ENCODE data around the gene ZNF407. TPM values are rescaled to one million over a fixed set of nuclear protein-coding genes. Genes with fewer than 3 reads are reported as not detected.

The ZNF407 gene
- total RNA-seq, 1 donor from 2014 or later = 14.3 TPM

- DNase-seq (ENCODE audit: extremely low read depth, low read depth, low spot score) = no peak
Observed at GRCh38 chr18:74715865-74716712, 118.4 kb downstream of the ZNF407 start.

DNA sequence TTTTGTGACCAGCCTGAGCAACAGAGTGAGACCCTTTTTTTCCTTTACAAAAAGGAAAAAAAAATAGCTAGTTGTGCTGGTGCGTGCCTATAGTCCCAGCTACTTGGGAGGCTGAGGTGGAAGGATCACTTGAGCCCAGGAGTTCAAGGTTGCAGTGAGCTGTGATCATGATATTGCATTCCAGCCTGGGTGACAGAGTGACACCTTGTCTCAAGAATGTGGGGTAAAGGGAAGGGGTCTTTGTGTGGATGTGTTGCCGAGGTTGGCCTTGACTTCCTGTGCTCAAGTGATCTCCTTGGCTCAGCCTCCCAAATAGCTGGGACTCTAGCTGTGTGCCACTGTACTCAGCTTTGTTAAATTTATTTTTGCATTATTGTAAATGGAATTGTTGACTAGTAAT lies 120.6 kb downstream of the ZNF407 start:
- no peak for DNase-seq (ENCODE audit: extremely low read depth, low read depth, low spot score)

DNA sequence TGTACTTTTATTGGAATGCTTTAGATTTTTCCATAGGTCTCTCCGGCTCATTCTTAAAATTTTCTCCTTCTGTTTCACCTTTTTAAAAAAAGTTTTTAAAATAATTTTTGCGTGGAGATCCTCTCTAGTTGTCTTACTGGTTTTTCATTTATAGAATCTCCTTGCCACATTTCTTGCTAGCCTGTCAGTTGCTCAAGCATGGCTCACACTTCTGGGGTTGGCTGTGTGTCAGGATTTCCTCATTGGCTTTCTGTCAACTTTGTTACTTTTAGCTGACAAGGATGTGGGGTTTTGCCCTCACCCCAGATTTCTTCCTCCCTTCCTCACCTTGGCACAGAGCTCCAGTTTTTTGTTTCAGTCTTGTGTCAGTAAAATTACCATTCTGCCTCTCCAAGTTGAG lies 124.6 kb downstream of the ZNF407 start:
- no peak for DNase-seq (ENCODE audit: extremely low read depth, low read depth, low spot score)

DNA sequence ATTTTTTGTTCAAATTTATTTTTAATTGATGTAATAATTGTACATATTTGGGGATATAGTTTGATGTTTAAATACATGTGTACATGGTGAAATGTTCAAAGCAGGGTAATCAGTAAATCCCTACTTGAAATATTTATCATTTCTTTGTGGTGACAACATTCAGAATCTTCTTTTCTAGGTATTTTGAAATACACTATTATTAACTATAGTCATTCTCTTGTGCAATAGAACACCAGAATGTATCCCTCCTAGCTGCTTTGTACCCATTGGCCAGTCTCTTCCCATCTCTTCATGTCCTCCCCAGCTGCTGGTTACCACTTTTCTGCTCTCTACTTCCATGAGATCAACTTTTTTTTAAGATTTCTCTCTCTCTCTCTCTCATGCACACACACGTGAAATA lies 126.5 kb downstream of the ZNF407 start:
- no peak for DNase-seq (ENCODE audit: extremely low read depth, low read depth, low spot score)

- no peak for DNase-seq (ENCODE audit: extremely low read depth, low read depth, low spot score)
Observed at GRCh38 chr18:74725690-74726089, 128.0 kb downstream of the ZNF407 start.

DNA sequence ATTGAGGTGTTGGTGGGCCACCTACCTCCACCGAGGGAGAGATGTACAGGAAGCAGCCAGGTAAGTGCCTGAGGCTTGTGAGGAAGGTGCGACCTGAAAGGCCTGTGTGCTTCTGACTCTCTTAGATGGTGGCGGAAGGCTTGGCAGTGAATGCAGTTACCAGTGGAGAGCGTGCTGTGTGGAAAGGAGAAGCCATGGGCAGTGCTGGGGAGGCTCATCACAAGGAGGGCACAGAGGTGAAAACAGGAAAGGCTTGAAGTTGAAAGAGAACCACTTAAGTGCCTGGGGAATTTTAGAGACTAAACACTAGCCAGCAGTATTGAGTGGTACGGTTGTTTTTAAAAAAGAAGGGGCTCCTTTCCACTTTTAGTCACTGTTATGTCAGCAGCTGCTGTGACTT lies 130.9 kb downstream of the ZNF407 start:
- DNase-seq (ENCODE audit: extremely low read depth, low read depth, low spot score) = no peak

DNA sequence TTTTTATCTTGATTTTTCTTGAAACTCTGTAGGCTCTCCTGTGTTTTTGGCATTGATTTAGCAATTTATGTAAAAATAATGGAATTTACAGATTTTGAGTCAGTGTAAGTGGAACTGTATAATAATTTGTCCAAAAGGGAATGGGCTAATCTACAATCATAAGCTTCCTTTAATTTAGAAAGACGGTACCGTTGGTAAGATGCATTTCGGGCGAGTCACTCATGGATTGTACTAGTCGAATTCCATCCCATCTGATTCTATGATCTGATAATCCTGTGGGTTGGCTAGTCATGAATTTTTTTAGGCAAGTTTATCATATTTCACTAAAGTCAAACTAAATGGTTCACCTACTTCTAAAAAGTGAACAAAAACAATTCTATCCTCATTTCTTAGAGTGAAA lies 133.4 kb downstream of the ZNF407 start:
- no peak for DNase-seq (ENCODE audit: extremely low read depth, low read depth, low spot score)

DNA sequence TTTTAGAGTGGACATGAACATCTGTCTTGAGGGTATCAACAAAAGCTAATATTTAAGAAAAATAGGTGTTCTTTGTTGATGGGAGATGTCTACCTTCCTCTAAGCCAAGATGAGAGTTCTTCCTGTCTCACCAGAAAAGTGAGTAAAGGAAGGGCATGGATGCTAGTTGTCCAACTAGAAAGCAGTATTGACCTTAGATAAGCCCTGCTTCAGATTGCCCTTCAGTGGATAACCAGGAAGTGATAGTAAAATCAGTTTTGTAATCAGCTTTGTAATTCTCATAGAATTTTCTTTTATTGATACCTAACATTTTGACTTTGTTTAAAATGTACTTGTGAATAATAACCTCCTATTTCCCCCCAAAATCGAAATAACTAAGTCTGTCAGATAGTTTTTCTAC lies 134.7 kb downstream of the ZNF407 start:
- no peak for DNase-seq (ENCODE audit: extremely low read depth, low read depth, low spot score)

DNA sequence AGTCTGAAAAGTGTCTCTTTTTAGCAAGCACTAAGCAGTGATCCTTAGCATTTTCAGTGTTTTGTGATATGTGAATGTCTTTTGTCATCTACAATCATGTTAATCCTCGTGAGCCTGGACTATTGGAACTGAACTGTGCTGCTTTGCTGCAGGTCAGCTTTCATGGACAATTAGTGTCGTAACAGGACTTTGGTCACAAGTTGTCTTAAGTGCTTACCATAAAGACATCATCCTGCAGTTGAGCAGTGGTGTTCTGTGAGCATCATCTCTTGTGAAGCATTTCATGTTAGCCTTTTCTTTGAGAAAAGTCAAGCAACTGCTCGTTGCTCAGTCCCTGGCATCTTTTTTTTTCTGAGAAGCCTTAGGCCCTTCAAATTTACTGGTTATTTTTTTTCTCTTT lies 135.9 kb downstream of the ZNF407 start:
- DNase-seq (ENCODE audit: extremely low read depth, low read depth, low spot score) = no peak

GRCh38 chr18:74734013-74734444 lies 136.4 kb downstream of the ZNF407 start:
- no peak for DNase-seq (ENCODE audit: extremely low read depth, low read depth, low spot score)

DNA sequence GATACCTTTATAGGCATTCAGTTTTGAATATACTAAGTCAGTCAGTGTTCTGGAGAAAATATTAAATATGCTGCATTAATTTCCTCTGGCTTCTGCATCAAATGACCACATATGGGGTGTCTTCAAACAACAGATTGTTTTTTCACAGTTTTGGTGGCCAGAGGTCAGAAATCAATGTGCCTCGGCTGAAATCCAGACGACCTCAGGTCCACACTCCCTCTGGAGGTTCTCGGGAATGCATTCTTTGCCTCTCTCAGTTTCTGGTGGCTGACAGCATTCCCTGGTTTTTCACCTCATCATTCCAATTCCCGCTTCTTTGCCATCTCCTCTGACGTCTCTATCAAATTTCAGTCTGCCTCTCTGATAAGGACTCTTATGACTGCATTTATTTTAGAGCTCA lies 142.3 kb downstream of the ZNF407 start:
- DNase-seq (ENCODE audit: extremely low read depth, low read depth, low spot score) = no peak

DNA sequence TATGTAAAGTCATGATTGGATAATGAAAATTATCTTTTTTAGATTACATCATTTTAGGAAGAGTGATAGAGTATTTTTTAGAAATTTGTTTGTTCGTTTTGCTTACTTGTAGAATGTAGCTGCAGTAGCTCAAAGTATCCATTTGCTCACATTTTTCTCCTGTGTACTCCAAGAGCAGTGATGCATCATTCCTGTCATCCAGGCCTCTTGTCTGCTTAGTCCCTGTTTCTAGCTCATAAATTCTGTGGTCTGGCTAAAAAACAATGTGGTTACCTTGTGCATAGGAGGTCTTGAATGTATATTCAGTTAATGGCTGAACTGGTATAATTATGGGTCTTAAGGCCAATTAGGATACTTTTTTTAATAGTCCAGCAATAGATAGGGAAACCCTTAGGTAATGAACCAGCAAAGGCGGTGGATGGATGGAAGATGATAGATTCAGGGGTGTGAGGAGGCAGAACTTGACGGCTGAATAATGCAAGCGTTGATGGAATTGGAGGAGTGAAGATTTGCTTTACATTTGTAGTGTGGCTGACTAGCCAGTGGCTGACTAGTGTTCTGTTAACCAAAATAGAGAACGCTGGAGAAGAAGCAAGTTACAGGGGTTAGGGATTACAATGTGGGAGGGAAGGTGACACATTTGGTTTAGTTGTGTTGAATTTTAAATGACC lies 145.0 kb downstream of the ZNF407 start:
- no peak for DNase-seq (ENCODE audit: extremely low read depth, low read depth, low spot score)

- no peak for DNase-seq (ENCODE audit: extremely low read depth, low read depth, low spot score)
Observed at GRCh38 chr18:74745633-74746403, 148.1 kb downstream of the ZNF407 start.

GRCh38 chr18:74748809-74749208 lies 151.1 kb downstream of the ZNF407 start:
- no peak for DNase-seq (ENCODE audit: extremely low read depth, low read depth, low spot score)

DNA sequence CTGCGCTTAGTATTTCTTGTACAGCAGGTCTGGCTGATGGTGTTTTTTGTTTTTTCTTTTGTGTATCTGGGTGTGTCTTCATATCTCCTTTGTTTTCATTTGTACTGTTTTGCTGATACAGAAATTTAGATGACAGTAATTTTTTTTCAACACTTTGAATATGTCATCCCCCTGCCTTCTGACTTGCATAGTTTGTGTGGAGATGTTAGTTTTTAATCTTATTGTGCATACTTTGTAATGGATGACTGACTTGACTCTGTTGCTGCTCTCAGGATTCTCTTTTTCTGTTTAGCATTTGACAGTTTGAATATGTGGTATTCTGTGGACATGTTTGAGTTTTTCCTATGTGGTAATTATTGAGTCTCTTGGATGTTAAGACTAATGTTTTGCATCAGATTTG lies 161.3 kb downstream of the ZNF407 start:
- DNase-seq (ENCODE audit: extremely low read depth, low read depth, low spot score) = no peak

GRCh38 chr18:74760026-74760425 lies 162.4 kb downstream of the ZNF407 start:
- DNase-seq (ENCODE audit: extremely low read depth, low read depth, low spot score) = no peak

DNA sequence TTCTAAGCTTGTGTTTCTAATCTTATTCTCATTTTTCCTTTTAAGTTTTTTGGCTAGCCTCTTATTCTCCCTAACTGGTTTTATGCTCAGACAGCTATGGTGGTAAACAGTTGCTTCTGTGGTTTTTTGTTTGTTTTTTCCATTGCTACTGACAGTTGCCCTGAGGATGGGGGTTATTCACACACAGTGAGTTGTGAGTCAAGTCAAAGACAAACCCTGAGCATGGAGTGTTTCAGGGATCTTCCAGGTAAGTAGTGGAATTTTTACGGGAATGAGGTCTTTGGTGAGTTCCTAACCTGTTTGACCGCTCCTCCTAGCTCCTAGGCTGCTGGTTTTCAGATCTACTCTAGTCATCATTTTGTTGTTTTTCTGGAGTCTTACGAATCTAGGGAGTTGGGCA lies 162.8 kb downstream of the ZNF407 start:
- no peak for DNase-seq (ENCODE audit: extremely low read depth, low read depth, low spot score)

DNA sequence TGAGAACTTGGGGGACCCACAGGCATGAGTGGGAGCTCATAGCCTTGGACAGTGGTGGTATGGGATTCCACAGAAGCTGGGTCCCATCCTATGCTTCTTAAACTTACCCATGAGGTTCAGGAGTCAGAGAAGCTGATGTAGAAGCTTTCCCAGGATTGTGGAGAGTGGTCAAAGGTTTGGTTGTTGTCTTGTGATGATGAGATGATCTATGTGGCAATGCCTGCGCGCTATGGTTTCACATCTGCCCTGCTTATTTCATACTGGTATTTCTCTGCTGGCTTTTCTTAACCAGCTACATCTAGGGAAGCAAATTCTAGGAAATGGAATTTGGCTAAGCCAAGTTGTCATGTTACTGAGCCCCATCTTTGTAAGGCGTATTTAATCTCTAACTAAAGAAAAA lies 168.6 kb downstream of the ZNF407 start:
- DNase-seq (ENCODE audit: extremely low read depth, low read depth, low spot score) = no peak

DNA sequence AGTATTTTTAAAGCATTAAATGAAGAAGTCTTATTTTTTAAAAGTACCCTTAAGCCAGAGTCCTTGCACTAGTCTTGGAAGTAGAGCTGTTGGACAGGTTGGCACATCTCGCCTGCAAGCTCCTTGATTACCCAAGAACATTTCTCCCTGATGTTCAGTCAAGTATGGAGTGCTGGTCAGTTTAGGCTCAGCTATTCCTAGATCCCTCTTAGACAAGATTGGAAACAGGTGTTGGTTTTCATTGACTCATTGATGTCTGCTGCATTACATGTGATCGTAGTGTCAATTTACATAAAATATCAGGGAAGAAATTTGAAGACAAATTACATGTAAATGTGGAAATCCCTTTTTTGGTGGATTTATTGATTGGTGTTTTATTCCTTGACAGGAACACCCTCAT lies 170.4 kb downstream of the ZNF407 start:
- DNase-seq (ENCODE audit: extremely low read depth, low read depth, low spot score) = no peak

- DNase-seq (ENCODE audit: extremely low read depth, low read depth, low spot score) = no peak
Observed at GRCh38 chr18:74773171-74773624, 175.5 kb downstream of the ZNF407 start.

DNA sequence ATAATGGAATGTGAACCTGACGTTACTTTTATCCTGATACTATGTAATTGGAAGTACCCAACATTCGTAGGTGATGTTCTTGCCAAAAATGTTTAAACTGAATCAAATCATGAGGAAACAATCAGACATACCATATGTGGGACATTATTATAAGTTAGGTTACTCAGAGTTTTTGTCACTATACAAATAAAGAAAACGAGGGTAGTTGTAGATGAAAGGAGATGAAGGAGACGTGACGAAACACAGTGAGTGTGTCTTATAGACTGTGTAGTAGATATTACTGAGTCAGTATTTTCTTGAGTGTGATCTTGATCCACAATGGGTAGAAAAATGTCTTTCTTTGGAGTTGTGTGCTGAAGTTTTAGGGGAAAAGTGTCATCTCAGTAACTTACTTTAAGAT lies 176.8 kb downstream of the ZNF407 start:
- no peak for DNase-seq (ENCODE audit: extremely low read depth, low read depth, low spot score)

Data from glomerular endothelial cell (primary cell).